CD4-positive, alpha-beta T cell treated with Interleukin-21 for 1 hour (primary cell): ENCODE data around the gene DHX9.
A peak's percentile ranks its signal among the peaks of the same experiment; 100 is the strongest.

ENCODE experiments used
- DNase-seq: peaks from one replicate; pipeline ENCODE4 v3.0.0-alpha.2; 2020

DHX9 gene

DNA sequence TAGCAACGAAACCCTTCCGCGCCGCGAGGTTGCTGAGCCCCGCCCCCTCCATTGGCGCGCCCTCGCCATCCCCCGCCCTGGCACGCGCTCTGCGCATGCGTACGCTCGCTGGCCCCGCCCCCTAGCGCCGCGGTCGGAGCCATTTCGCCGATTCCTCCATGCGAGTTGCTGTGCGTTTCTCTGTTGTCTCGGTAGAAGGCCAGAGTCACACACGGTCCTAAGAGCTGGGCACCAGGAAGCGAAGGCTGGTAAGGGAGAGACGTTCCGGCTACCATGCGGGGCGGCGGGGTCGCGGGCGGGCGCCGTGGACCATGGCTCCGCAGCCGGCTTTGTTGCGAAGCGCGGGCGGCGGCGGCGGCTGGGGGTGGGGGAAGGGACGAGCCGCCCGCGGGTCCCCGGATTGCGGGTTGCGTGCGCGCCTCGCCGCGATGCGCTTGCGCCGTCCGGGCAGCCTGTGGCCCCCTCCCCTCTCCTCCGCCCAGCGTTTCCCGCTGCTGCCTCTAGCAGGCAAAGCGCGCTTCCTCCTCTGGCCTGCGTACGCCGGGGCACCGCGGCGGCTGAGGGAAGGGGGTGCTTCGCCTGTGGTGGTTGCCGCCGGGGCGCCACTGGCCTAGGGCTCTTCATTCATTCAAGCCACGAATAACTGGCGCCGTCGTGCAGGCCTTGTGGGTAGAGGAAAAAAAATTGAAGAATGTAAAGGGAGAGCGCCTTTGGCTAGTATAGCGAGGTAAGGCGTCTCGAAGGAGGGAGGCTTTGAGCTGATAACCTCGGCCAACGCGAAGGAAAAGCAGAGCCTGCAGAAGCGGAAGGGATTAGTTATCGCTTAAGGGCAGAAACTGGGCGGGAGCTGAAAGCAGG, at the start of gene DHX9:
Gene DHX9 (plus strand): TSS at position 139 of the 858 bp plus-strand sequence. CDS start 3,220 bp downstream, outside the sequence.
- peak; percentile 95 for DNase-seq

GRCh38 chr1:182791281-182792179, 47.6 kb upstream of the DHX9 start:
- DNase-seq = no peak

DNA sequence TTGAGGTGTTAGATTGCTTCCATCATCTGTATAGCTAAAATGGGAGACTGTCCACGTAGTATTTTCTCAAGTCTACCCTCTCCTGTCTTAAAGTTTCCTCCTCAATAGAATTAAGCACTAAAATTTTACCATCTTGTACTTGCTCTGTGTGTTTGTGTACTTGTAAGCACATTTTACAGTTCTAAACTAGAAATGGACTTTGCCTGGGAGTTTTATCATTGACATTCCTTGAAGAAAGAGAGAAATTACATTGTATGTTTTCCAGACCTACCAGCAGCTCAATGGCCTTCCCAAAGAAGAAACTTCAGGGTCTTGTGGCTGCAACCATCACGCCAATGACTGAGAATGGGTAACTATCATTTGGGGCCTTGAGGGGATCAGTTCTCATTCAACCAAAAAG, 45.1 kb upstream of the DHX9 start:
- no peak for DNase-seq

DNA sequence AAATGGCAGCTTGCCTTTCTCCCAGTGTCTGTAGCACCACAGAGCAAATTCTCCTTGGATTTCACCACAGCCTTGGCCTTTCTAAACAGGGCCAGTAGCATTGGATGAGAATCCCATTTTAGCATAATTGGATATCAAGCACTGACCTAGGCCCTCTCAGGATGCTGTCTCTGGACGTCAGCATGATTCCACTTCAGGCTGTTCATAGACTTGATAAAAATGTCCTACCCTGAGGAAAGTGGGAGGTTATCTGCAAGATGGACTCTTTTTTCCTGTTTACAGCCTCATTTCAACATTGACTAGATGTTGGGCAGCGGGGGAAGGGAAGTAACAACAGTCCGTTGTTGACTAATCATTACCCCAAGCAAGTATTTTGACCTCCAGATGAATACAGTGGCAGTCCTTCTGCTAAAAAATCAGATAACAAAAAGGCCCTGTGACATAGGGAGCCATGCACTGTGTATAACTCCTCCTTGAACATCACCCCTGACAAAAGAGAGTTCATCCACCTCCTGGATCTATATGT, 44.4 kb upstream of the DHX9 start:
- no peak for DNase-seq

DNA sequence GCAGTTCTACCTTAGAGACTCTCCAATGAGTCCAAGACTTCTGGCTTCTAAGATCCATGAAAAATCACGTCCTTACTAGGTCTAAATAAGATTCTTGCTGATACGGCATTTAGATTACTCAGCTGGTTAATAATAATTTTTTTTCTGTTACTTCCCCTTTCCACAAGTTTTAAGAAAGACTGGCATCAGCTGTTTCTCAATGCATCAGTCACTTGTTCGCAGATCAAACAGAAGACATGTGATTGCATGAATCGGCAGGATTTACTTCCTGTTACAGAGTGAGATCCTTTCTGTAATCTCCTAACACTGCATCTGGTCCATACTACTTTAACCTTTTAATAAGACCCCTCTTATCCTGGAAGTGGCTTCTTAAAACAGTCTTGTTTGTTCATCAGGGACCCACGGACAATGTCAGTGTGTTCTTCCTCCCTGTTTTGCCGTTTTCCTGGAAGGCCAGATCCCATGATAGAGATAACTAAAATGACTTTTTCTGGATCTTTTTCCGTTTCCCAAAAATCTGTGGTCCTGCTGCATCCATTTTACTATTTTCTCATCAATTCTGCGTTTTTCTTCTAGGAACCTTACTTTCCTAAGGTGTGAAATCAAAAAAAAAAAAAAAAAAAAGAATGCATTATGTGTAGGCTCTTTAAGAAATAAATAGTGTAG, 43.5 kb upstream of the DHX9 start:
- DNase-seq = peak; percentile 24

GRCh38 chr1:182802006-182802803, 36.9 kb upstream of the DHX9 start:
- DNase-seq = no peak

GRCh38 chr1:182803846-182804245, 35.3 kb upstream of the DHX9 start:
- DNase-seq = no peak

- DNase-seq = no peak
Measured at GRCh38 chr1:182806015-182806678, 33.0 kb upstream of the DHX9 start.

- no peak for DNase-seq
Measured at GRCh38 chr1:182807907-182808306, 31.2 kb upstream of the DHX9 start.

DNA sequence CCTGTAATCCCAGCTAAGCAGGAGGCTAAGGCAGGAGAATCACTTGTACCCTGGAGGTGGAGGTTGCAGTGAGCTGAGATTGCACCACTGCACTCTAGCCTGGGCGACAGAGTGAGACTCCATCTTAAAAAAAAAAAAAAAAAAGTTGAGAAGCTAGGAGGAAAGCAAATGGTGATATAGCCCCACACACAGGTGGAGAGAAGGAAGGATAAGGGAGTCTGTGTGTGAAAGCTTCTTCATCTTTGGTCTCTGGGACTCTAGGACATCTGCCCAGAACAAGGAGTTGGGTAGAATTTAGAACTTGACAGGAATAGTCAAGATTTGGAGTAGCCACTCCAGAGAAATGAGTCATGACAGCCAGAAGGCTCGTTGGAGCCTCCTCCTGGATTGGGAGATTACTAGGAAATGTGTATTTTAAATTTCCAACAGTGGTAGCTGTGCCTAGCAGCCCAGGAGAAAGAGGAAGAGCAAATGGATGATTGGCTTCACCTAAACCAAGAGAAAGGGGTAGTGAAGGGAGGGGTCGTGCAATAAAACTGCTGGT, 29.7 kb upstream of the DHX9 start:
- no peak for DNase-seq

DNA sequence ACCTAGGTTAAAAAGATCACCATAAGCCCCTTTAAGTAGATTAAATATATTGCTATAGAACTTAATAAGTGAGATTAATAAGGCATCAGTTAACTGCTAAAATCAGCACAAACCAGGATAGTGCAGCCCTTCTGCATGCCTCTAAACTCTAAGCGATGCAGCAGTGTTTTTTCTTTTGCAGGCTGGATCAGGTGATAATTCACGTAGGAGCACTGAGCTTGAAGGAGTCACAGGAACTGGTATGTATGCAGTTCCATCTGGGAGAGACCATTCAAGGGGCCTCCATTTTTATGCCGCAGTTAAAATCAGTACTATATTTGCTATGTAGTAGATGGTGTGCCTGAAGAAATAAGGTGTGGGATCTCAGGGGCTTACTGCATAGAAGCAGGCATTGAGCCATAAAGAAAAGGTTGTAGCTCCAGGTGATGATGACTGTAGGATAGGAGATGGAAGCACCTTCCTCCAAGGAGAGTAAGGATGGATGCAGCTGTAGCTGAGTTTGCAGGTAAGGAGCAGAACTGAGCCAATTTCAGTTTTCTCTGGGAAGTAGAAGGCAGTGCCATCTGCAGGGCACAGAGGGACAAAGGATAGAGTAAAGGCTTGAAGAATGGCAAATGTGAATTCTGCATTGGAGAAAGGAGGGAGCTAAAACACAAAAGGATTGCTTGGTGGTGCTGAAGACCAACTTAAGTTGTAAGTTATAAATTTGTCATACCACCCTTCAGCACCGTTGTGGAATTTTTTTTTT, 27.0 kb upstream of the DHX9 start:
- DNase-seq = no peak

DNA sequence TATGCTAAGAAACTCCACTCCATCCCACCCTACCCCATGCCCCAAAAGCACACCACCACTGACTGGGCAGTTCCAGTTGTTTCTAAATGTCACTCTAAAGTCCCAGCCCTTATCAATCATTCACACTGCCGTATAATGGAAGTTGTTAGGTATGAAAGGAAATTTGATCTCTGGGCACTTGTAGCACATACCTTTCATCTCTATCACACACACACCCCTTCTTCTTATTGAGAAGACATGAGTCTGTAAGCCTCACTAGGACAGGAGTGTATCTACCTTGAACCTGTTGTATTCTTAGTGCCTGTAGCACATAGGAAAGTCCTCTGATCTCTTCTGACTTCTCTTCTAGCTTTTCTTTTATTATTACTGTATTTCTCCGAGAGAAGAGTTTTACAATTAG, 22.3 kb upstream of the DHX9 start:
- DNase-seq = no peak

DNA sequence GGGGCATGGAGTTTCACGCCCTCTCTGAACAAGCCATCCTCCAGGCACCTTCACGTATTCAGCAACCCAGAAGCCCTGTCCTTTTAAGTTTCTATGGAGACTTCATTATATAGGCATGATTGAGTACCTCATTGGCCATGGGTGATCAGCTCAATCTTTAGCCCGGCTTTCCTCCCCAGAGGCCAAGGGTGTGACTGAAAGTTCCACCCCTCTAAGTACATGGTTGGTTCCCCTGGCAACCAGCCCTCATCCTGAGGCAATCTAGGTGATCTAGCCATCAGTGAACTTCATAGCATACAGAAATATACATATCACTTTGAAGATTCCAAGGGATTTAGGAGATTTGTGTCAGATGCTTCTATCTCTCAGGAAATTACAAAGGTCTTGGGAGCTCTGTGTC, 21.3 kb upstream of the DHX9 start:
- DNase-seq = no peak

GRCh38 chr1:182823220-182823619, 15.9 kb upstream of the DHX9 start:
- DNase-seq = no peak

GRCh38 chr1:182826892-182827291, 12.3 kb upstream of the DHX9 start:
- DNase-seq = no peak

DNA sequence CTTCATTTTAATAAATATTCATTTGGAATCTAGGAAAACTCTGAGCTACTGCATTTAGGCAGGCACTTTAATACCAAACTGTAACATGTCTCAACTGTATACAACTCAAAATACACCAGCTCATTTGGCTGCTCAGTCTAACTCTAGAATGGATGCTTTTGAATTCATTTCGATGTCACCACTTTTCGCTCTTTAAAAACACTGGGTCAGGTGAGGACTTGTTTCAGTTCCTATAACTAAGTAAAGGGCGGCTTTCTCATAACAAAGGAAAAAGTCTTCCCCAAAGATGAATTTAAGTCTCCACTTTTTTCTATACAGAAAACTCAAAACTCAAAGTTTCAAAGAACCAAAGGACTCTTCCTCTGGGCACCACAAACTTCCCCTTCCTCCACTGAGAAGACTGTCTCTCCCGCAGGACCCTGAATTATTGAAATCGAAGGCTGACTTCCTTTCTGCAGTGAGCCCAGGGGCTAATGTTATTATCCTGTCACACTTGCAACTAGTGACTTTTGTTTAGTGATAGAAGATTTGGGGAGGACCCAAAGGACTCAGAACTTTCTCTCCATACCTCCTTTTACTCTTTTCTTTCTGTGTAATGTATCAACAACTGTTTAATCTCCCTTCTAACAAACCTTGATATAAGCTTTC, 9.7 kb upstream of the DHX9 start:
- DNase-seq = no peak

- DNase-seq = no peak
Measured at GRCh38 chr1:182833271-182833670, 5.9 kb upstream of the DHX9 start.

DNA sequence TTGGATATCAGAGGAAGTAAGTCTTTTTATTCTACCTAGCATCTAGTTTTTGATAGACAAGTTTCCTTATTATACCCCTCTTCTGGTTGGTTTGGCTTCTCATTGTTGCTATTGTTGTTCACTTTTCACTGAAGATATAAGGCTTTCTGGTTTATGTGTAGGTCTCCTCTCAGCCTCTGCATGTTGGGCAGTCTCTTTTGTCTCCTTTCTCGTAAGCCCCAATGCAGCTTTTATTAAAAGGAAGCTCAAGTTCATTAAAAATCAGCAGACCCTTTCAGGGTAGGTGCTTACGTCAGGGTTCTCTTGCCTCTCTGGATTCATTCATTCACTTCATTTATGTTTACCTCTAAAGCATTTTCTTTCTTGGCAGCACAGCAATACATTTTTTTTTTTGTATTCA, 4.8 kb upstream of the DHX9 start:
- no peak for DNase-seq

GRCh38 chr1:182835806-182836205, 3.3 kb upstream of the DHX9 start:
- DNase-seq = no peak

- peak; percentile 24 for DNase-seq
Measured at GRCh38 chr1:182841368-182841988, 2.3 kb downstream of the DHX9 start.
